Natural killer cell (primary cell): ENCODE results near the gene CDX1. TPM values are rescaled to one million over a fixed set of nuclear protein-coding genes. Genes with fewer than 3 reads are reported as not detected.

Source experiments
- ATAC-seq, 3 donors: fragments of 150-1000 bp in 2 of 3; fragments of 200-7000 bp in 1 of 3; cut with Tn5 transposase; 1 replicate in 1 of 3; 2 replicates in 2 of 3; pipeline ENCODE4 v1.10.0; 2021; ENCODE audit warnings: mild to moderate bottlenecking in 2 of 3, moderate library complexity in 2 of 3
- DNase-seq, 2 donors: peaks; one replicate each; pipeline versions ENCODE4 v3.0.0 to v3.0.0-alpha.2; 2013 to 2021; ENCODE audit warnings: mixed read lengths in 1 of 2
- H3K27ac ChIP-seq: one replicate; pipeline ENCODE4 v1.5.1; 2013; ENCODE audit warnings: mild to moderate bottlenecking, low read length
- H3K27me3 ChIP-seq: one replicate; pipeline ENCODE4 v1.6.1; 2013; ENCODE audit warnings: low read length; ENCODE audit not compliant: control insufficient read depth, insufficient read depth
- H3K36me3 ChIP-seq: one replicate; pipeline ENCODE4 v1.6.1; 2013; ENCODE audit warnings: low read length; ENCODE audit not compliant: control insufficient read depth, insufficient read depth
- H3K4me1 ChIP-seq: one replicate; pipeline ENCODE4 v1.6.1; 2013; ENCODE audit warnings: low read length; ENCODE audit not compliant: control insufficient read depth, insufficient read depth
- H3K4me3 ChIP-seq: one replicate; pipeline ENCODE4 v1.5.1; 2013; ENCODE audit warnings: low read length
- H3K9me3 ChIP-seq: one replicate; pipeline ENCODE4 v1.6.1; 2013; ENCODE audit warnings: low read length; ENCODE audit not compliant: control insufficient read depth, insufficient read depth
- H3K27ac Mint-ChIP-seq, 2 donors: one replicate each; pipeline ENCODE4 v1.8.0; 2022; ENCODE audit warnings: mild to moderate bottlenecking in 2 of 2, mixed read lengths in 2 of 2, moderate library complexity in 1 of 2
- H3K27me3 Mint-ChIP-seq, 2 donors: one replicate each; pipeline ENCODE4 v1.8.0; 2022; ENCODE audit warnings: low read depth in 2 of 2, mixed read lengths in 2 of 2
- H3K36me3 Mint-ChIP-seq: one replicate; pipeline ENCODE4 v1.8.0; 2022; ENCODE audit warnings: mixed read lengths
- H3K4me1 Mint-ChIP-seq, 2 donors: one replicate each; pipeline ENCODE4 v1.8.0; 2022; ENCODE audit warnings: mixed read lengths in 2 of 2
- H3K4me3 Mint-ChIP-seq: one replicate; pipeline ENCODE4 v1.8.0; 2022; ENCODE audit warnings: mild to moderate bottlenecking, moderate library complexity, mixed read lengths
- H3K9me3 Mint-ChIP-seq, 2 donors: one replicate each; pipeline ENCODE4 v1.8.0; 2022; ENCODE audit warnings: mixed read lengths in 2 of 2
- WGBS: methylation state at CpG from one replicate; pipeline ENCODE4 v1.1.7; 2013; ENCODE audit warnings: missing lambda C conversion rate; ENCODE audit not compliant: insufficient coverage; 5-methylcytosine and 5-hydroxymethylcytosine counted together
- intact Hi-C: fragments of 100-400 bp; cut with micrococcal nuclease; formaldehyde crosslinking; loops from one replicate; pipeline ENCODE4 v1.14.2; 2022
- total RNA-seq, 4 donors: library from RNA; stranded (reverse); fragments of 120-200 nt in 1 of 4; gene quantifications; one replicate each; pipeline versions ENCODE4 v1.2.3 to v1.2.4, GENCODE V29; 2013 to 2022
- TF ChIP-seq, protein P1 (sequence below): fragments of 200-600 bp; IDR thresholded peaks from one replicate; pipeline ENCODE4 v1.8.0; 2022; ENCODE audit warnings: antibody characterized with exemption

CDX1 gene
- total RNA-seq, 3 donors from 2014 or later (not counting 1 experiment from before 2014, with no cell fraction given) = not detected

DNA sequence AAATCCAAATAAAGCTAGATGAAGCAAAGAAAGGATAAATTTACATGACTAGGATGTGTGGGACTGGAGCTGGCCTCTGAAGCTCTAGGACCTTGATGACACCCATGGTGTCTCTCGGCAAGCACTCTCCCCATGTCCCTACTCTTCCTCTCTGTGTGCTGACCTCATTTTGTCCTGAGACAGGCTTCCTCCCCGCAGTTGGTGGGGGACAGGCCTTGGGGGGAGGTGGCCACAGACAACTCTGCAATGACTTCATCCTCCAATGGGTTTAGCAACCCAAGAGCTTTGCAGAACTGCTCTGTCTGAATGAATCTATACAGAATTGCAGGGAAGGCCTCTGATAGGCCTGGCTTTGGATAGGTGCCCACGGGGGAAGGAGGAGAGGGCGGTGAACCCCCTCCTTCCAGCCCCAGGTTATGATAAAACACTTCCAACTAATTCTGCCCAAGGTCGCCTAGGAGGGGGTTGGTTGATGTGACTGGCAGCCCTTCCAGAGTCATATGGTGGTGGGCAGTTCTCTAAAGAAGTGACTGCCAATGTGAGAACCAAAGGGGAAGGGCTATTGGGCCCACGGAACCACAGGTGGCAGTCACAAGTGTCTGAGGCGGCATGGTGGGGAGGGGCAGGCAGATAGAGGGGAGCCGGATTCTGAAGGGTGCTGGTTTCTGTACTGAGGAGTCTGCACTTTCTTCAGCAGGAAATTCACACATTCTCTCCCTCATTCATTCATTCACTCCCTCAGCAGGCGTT is 29.3 kb downstream of the CDX1 start:
- Histone ChIP-seq H3K36me3 (no peaks in the 10 kb centered on the region), H3K4me3 (no peak overlapping the region), H3K9me3 (no peaks in the 10 kb centered on the region), H3K27ac (no peak overlapping the region), H3K27me3 (no peaks in the 10 kb centered on the region), H3K4me1 (no peaks in the 10 kb centered on the region)
- TF ChIP-seq, protein P1, sequence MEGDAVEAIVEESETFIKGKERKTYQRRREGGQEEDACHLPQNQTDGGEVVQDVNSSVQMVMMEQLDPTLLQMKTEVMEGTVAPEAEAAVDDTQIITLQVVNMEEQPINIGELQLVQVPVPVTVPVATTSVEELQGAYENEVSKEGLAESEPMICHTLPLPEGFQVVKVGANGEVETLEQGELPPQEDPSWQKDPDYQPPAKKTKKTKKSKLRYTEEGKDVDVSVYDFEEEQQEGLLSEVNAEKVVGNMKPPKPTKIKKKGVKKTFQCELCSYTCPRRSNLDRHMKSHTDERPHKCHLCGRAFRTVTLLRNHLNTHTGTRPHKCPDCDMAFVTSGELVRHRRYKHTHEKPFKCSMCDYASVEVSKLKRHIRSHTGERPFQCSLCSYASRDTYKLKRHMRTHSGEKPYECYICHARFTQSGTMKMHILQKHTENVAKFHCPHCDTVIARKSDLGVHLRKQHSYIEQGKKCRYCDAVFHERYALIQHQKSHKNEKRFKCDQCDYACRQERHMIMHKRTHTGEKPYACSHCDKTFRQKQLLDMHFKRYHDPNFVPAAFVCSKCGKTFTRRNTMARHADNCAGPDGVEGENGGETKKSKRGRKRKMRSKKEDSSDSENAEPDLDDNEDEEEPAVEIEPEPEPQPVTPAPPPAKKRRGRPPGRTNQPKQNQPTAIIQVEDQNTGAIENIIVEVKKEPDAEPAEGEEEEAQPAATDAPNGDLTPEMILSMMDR = no peak
- H3K27ac Mint-ChIP-seq = no peak overlapping the region
- no peaks in the 10 kb centered on the region for H3K4me1 Mint-ChIP-seq
- peaks cover 33 to 34% of the 10 kb centered on the region in 2 donors for H3K27me3 Mint-ChIP-seq
- ATAC-seq = no peak
- no peaks in the 10 kb centered on the region for H3K9me3 Mint-ChIP-seq
- no peak overlapping the region for H3K4me3 Mint-ChIP-seq
- 81% methylated on average over 8 of the region's 9 CpGs for WGBS
- intact Hi-C loops = no loop called here
- no peaks in the 10 kb centered on the region for H3K36me3 Mint-ChIP-seq
- no peak for DNase-seq

DNA sequence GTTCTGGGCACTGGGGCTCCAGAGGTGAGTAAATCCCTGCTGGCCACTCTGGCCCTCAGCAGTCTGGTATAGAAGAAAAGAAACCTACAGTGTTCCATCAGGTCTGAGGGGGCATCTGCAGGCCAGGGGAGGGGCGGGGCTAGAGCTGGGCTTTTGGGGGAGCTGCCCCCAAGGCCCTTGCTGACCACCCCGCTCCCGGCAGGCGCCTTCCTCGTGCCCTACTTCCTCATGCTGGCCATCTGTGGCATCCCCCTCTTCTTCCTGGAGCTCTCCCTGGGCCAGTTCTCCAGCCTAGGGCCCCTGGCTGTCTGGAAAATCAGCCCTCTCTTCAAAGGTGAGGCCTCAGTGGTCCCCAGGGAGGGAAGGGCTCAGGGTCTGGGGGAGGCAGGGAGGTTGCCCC is 29.9 kb downstream of the CDX1 start:
- Histone ChIP-seq H3K4me3 (no peak overlapping the region), H3K27me3 (no peaks in the 10 kb centered on the region), H3K4me1 (no peaks in the 10 kb centered on the region), H3K27ac (no peak overlapping the region), H3K9me3 (no peaks in the 10 kb centered on the region), H3K36me3 (no peaks in the 10 kb centered on the region)
- no peaks in the 10 kb centered on the region for H3K9me3 Mint-ChIP-seq
- DNase-seq = no peak
- H3K27me3 Mint-ChIP-seq = peaks cover 28 to 34% of the 10 kb centered on the region in 2 donors
- H3K27ac Mint-ChIP-seq = no peak overlapping the region
- no peak for ATAC-seq
- TF ChIP-seq, protein P1 = no peak
- intact Hi-C loops = no loop called here
- 80% methylated on average over 5 of the region's 5 CpGs for WGBS
- H3K36me3 Mint-ChIP-seq = no peaks in the 10 kb centered on the region
- no peak overlapping the region for H3K4me3 Mint-ChIP-seq
- H3K4me1 Mint-ChIP-seq = no peaks in the 10 kb centered on the region

DNA sequence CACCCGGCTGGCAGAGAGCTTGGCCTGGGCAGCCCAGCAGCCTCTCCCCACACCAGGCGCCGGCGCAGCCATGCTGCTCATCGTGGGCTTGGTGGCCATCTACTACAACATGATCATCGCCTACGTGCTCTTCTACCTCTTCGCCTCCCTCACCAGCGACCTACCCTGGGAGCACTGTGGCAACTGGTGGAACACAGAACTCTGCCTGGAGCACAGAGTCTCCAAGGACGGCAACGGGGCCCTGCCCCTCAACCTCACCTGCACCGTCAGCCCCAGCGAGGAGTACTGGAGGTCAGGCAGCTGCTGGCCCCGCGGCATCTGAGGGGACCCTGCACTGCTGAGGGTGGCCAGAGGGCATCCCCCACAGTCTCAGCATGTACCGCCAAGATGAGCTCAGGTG is 30.4 kb downstream of the CDX1 start:
- H3K27me3 ChIP-seq = no peaks in the 10 kb centered on the region
- H3K27me3 Mint-ChIP-seq = peaks cover 25 to 34% of the 10 kb centered on the region in 2 donors
- H3K9me3 Mint-ChIP-seq = no peaks in the 10 kb centered on the region
- no peaks in the 10 kb centered on the region for H3K4me1 ChIP-seq
- H3K36me3 ChIP-seq = no peaks in the 10 kb centered on the region
- H3K27ac ChIP-seq = no peak overlapping the region
- WGBS = 91% methylated on average over 16 of the region's 16 CpGs
- H3K4me3 ChIP-seq = no peak overlapping the region
- no peaks in the 10 kb centered on the region for H3K4me1 Mint-ChIP-seq
- H3K9me3 ChIP-seq = no peaks in the 10 kb centered on the region
- H3K36me3 Mint-ChIP-seq = no peaks in the 10 kb centered on the region
- no peak overlapping the region for H3K27ac Mint-ChIP-seq
- H3K4me3 Mint-ChIP-seq = no peak overlapping the region
- DNase-seq (no peak), ATAC-seq (no peak)
- intact Hi-C loops = no loop called here
- TF ChIP-seq, protein P1 = no peak

DNA sequence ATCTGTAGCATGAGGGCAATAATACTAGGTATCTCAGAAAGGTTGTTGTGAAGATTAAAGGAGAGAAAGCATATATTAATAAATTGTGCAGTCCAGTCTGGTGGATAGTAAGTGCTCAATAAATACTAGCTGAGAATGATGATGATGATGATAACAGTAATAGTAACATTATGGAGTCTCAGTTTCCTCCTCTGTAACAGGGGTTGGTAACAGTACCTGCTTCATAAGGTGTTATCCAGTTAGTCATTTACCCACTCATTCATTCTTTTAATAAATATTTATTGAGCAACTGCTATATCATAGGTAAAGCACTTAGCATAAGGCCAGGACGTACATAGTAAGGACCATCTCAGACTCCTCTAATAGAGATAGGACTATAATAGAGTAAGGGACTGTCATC is 30.9 kb downstream of the CDX1 start:
- Mint-ChIP-seq H3K36me3 (no peaks in the 10 kb centered on the region), H3K9me3 (no peaks in the 10 kb centered on the region), H3K4me3 (no peak overlapping the region), H3K4me1 (no peaks in the 10 kb centered on the region), H3K27me3 (peaks cover 23 to 39% of the 10 kb centered on the region in 2 donors), H3K27ac (no peak overlapping the region)
- no peaks in the 10 kb centered on the region for H3K27me3 ChIP-seq
- H3K27ac ChIP-seq = no peak overlapping the region
- 71% methylated on average over 1 of the region's 1 CpG for WGBS
- TF ChIP-seq, protein P1 = no peak
- ATAC-seq (no peak), DNase-seq (no peak)
- no peaks in the 10 kb centered on the region for H3K4me1 ChIP-seq
- no peaks in the 10 kb centered on the region for H3K36me3 ChIP-seq
- H3K4me3 ChIP-seq = no peak overlapping the region
- H3K9me3 ChIP-seq = no peaks in the 10 kb centered on the region
- intact Hi-C loops = no loop called here
